HG03558 (cell line): ENCODE measurements around the gene HOXA5.

Experiments
- ATAC-seq: cut with Tn5 transposase; IDR thresholded peaks from one replicate; pipeline ENCODE4 v1.9.1; 2021; ENCODE audit warnings: moderate number of reproducible peaks; ENCODE audit not compliant: unreplicated experiment; ENCODE audit errors: extremely low read depth

HOXA5 gene

DNA sequence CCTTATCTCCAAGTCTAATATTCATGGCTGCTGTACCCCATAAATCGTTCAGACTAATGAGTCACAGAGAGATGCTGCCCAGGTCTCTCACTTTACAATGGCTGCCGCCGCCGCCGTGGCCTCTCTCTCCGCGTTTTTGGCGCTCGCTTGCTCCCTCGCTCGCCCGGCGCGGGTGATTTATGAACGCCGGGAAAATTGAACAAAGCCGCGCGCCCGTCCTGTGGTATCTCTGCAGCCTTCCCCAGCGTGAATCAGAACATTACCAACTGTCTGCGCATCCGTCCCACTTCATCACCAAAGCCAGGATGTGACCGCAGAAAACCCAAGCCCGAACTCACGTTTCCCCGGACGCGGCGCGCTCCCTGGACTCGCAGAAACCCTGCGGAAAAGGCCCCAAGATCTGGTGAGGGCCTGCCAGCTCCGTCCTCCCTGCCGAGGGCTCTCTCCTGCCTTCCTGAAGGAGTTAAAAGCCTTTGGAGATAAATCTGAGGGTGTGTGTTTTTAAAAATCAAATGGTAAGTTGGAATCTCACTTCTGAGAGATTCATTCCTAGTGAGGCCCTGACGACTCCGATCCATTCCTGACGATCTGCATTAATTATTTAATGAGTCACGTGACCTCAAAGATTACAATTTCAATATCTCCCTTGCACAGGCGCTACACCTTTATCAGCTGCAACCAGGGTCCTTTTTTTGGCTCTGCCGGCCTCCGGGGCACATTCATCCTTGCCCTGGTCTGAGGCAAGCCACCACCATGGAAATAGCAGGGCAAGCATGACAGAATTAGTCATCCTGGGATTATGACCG lies 19.2 kb downstream of the HOXA5 start:
- no peak for ATAC-seq

GRCh38 chr7:27123477-27124053 lies 19.9 kb downstream of the HOXA5 start:
- ATAC-seq, result no peak

DNA sequence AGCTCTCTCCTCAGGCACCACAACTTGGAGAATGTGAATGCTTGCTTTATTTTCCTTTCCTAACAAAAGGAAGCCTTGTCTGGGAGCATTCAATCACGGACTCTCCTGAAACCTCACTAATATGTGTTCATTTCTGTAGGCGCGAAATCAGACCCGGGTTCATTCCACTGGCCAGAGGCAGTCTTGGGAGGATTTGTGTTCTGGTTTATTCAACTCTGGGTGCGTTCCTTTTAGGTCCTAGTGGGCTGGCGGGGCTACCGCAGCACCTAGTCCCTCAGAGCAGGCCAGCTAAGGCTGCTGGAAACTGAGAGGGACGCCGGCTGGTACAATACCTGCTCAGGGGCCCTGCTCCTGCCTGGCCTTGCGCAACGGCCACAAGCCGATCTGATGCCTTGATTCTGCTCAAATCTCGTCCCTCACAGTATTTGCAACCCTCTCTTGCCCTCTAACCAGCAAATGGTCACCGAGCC lies 20.4 kb downstream of the HOXA5 start:
- ATAC-seq, result no peak

- no peak for ATAC-seq
Observed at GRCh38 chr7:27122077-27122910, 21.2 kb downstream of the HOXA5 start.

DNA sequence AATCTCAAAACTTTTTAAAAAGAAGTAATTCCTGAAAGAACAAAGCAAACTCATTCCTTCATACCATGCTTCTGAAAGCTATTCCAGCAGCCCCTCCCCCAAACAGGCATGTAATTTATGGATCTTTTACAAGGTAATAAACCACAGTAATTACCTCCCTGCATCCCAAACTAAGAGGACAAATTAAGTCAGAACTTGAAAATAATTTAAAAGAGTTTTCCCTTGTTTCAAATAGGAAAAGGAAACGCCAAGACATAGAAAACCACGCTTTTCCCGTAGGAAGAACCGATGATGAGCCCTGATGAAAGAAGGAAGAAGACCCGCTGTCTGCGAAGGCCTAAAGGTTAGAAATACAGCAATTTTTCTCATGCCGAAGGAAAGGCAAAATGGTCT lies 21.8 kb downstream of the HOXA5 start:
- no peak for ATAC-seq

DNA sequence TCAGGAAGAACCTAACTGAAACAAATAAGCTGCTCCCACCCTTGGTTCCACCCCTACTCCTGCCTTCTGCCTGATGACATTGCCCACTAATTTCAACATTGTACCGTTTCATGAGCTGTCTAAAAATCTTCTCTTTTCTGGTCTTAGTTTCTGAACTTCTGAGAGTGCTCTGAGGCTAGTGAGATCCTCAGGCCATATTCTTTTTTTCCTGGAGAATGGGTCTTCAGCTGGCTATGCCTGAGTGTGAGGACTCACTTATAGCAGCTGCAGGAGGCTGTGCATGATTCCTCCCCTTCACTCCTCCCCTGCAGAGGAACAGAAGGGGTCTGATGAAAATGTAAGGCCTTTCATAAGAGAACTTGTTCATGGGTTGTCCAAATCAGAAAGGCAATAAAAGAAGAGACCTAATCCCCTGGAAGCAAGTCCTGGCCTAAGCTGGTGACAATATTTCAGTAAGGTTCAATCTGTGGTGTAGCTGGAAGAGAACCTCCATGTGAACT lies 24.0 kb downstream of the HOXA5 start:
- no peak for ATAC-seq

GRCh38 chr7:27118580-27118979 lies 24.9 kb downstream of the HOXA5 start:
- ATAC-seq, result no peak

DNA sequence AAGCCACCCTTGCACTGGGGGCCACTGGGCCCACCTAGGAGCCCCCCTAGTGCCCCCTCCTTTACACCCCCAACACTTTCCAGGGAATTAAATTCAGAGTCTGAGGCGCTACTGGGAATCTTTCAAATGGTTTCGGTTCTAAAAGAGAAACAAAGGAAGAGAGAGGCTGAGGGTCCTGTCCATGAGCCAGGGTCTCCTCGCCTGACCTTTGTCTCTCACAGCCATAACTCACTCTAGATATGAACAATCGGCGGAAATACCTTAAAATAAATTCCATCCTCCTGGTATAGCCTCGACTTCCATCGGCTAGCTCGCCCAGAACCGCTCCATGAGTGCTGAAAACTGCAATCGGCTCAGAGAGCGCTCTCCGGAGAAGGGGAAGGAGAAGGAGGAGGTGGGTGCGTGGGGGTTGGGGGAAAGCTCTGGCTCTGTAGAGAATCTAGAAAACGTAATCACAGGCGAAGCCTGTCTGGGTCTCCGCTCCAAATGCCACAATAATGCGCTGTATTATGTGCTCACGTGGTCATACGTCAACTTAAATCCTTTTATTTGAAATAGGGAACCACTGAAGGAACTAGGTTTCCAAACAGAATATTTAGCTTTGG lies 25.5 kb downstream of the HOXA5 start:
- ATAC-seq, result no peak

GRCh38 chr7:27116962-27117886 lies 26.3 kb downstream of the HOXA5 start:
- ATAC-seq, result no peak

GRCh38 chr7:27116031-27116961 lies 27.2 kb downstream of the HOXA5 start:
- ATAC-seq, result no peak

DNA sequence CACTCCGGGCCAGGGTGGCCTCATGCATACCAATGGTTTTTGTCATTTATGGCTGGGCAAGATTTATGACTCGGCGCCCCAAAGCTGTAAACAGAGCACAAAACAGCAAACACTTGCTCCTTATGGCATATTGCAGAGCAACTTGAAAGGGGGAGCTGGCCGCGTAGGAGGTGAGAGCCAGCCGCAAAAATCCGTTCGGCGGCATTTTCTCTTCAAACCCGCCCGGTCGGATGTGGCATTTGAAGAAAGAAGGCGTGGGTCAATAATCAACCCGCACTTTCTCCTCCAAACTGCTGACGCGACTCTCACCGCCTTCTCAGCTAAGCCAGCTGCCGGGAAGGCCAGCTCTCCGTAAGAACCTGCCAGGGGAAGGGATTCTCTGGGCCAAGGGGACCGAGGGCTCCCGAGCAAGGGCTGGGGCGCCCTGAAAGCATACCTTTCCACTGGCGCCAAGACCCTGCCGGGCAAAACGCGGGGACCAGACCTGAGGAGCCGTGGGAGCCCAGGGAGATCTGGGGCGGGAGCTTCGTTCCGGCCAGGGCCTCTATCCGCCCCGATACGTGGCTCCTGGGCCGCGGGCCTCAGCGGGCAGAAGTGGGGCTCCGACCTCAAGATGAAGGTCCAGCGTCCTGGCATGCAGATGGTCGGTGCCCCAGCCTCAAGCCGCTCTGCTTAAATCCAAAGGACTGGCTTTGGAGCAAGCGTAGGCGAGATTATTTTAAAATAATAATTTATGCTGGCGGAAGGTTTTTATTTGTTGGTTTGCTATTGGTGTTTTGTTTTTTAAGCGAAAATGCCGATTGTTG lies 28.1 kb downstream of the HOXA5 start:
- no peak for ATAC-seq

DNA sequence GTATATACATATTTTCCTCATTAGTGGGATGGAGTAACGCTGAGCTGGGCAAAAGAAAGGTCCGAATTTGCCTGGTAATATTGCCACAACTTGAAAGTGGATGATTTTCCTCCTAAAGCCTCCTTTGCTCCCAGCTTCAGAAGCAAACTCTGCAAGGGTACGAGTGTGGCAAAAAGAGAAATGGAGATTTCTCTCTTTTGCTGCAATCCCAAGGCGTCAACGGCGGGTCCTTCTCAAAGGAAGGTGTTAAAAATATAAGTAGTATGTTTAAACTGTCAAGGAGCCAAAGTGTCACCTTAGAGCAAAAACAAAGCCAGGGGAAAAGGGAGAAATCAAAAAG lies 28.6 kb downstream of the HOXA5 start:
- ATAC-seq, result no peak

GRCh38 chr7:27113991-27114769 lies 29.3 kb downstream of the HOXA5 start:
- no peak for ATAC-seq

DNA sequence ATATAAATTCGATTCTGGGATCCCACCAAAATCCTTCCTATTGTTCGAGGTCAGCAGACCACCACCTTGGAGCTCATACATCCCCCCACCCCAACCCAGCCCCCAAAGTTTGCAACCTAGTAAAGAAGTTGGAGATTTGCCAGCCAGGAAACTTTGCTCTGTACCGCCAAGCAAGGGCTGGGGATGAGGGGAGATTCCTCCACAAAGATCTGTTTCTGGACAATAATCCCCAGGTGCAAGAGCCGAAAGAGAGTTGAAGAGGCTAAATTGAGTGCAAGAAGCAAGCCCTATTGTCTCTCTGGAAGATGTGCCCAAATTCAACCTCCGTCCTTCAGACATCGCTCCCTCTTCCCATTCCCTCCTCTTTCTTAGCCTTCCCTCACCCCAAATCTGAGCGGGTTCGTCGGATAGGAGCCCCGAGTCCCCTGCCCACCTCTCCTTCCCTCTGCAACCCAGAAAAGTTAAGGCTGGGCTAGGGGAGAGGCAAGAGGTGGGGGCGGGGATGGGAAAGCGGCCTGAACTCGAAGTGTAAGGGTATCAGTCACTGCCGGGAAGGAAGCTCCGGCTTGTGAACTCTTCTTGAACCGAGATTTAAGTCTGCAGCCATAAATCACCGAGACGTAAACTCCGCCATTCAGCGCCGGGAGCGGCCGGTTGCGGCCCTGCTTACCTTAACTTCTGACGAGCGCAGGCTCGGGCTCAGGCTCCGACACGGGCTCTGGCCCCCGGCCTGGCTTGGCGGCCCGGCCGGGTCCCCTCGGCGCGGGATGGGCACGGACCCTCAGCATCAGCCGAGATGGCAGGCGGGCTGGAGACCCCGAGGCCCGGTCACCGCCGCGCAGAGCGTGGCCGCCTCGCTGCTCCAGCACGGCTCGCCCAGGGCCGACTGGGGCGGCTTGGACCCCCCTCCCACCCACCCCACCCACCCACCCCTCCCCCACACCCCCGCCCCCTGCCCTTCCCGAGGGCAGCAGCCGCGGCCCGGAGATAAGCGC lies 30.2 kb downstream of the HOXA5 start:
- no peak for ATAC-seq

- ATAC-seq, result no peak
Observed at GRCh38 chr7:27112361-27112760, 31.1 kb downstream of the HOXA5 start.

DNA sequence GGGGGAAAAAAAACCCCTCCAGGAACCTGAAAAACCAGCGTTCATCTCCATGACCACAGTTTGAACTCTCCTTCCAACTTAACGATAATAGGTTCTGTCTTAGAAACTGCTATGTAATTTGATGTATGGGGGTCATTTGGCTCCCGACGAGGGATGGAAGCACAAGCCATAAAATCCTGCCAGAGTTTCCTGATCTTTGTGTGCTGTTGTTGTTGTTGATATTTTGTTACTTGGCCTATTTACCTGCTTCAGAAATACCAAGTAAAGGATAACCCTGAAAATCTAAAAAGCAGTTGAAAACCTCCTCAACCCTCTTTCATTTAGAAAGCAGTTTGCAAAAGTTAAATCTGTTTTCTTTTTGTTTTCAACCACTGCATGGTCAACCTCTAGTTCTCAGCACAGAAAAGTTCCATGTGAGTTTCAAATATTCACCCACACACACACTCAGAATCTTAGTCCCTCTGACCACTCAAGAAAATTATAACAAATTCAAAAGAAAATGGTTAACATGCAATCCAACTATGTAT lies 31.7 kb downstream of the HOXA5 start:
- ATAC-seq, result no peak
